Liver (tissue), 3 donors: Measurements from ENCODE around the gene SIRT1.

Source experiments
- CTCF ChIP-seq: fragments of 150-350 bp; IDR thresholded peaks from 2 replicates; pipeline ENCODE4 v1.5.1; 2017; ENCODE audit warnings: improper control_type of control experiment, low read depth, low read length; ENCODE audit not compliant: missing input control
- GABPA ChIP-seq, 2 donors: IDR thresholded peaks in 1 of 2; conservative IDR thresholded peaks in 1 of 2; 2 replicates each; pipeline ENCODE4 v1.6.1; 2016; ENCODE audit warnings: antibody characterized with exemption in 2 of 2, mild to moderate bottlenecking in 1 of 2, moderate library complexity in 1 of 2
- TAF1 ChIP-seq: conservative IDR thresholded peaks from 2 replicates; pipeline ENCODE4 v1.6.1; 2016; ENCODE audit warnings: antibody characterized with exemption, mild to moderate bottlenecking
- YY1 ChIP-seq: IDR thresholded peaks from 2 replicates; pipeline ENCODE4 v1.6.1; 2016; ENCODE audit warnings: antibody characterized with exemption, mild to moderate bottlenecking
- TF ChIP-seq, protein P1 (sequence below): IDR thresholded peaks from 2 replicates; pipeline ENCODE4 v1.6.1; 2016; ENCODE audit warnings: antibody characterized with exemption
- TF ChIP-seq, protein P2 (sequence below): IDR thresholded peaks from 2 replicates; pipeline ENCODE4 v1.6.1; 2016; ENCODE audit warnings: antibody characterized with exemption
- donor health status: healthy.
- donor health status: healthy.

DNA sequence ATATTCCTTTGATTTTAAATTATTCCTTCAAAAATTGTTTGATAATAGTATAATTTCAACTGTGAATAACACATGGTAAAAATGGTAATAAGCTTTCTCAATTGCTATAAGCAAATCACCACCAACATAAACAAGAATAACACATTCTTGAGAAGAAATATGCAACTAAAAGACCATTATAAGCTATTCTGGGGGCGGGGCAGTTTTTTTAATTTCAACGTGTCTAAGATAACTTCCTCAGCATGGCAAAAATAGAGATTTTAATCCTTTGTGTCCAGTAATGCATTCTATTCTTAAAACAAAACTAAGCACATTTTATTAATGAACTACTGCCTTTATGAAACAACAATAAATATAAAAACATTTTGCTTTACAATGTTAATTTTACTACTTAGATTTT lies 48.0 kb upstream of the SIRT1 start:
- TF ChIP-seq, protein P1, sequence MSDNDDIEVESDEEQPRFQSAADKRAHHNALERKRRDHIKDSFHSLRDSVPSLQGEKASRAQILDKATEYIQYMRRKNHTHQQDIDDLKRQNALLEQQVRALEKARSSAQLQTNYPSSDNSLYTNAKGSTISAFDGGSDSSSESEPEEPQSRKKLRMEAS = no peak
- TF ChIP-seq, protein P2, sequence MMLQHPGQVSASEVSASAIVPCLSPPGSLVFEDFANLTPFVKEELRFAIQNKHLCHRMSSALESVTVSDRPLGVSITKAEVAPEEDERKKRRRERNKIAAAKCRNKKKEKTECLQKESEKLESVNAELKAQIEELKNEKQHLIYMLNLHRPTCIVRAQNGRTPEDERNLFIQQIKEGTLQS = no peak
- no peak for TF ChIP-seq GABPA (IDR thresholded peaks at IDR 0.05 in 1 of 2, conservative IDR thresholded peaks at IDR 0.05 in 1 of 2)
- no peak for TF ChIP-seq TAF1
- TF ChIP-seq CTCF = no peak
- no peak for TF ChIP-seq YY1
